Activated CD8-positive, alpha-beta memory T cell treated with anti-CD3 and anti-CD28 coated beads, Interleukin-2, amount 10 ng/mL, durations not matched to agents 7 days and 5 days (primary cell): ENCODE measurements around the gene STXBP1. TPM values are rescaled to one million over a fixed set of nuclear protein-coding genes. Genes with fewer than 3 reads are reported as not detected.
A peak's percentile ranks its signal among the peaks of the same experiment; 100 is the strongest.

ENCODE experiments used
- ATAC-seq: fragments of 150-1000 bp; cut with Tn5 transposase; one replicate; pipeline ENCODE4 v1.10.0; 2021; ENCODE audit warnings: moderate library complexity
- CTCF ChIA-PET: fragments of 350-600 bp; sonication (Branson Sonifier 250); formaldehyde crosslinking; loops from one replicate; lab custom pipeline; 2021; ENCODE audit warnings: antibody characterized with exemption; lab: Charles Lee
- DNase-seq: peaks from one replicate; pipeline ENCODE4 v3.0.0-alpha.2; 2020
- H3K27ac Mint-ChIP-seq: one replicate; pipeline ENCODE4 v1.8.0; 2021; ENCODE audit warnings: mild to moderate bottlenecking, mixed read lengths
- H3K27me3 Mint-ChIP-seq: one replicate; pipeline ENCODE4 v1.8.0; 2021; ENCODE audit warnings: mixed read lengths
- H3K36me3 Mint-ChIP-seq: one replicate; pipeline ENCODE4 v1.8.0; 2021; ENCODE audit warnings: mild to moderate bottlenecking, mixed read lengths
- H3K4me1 Mint-ChIP-seq: one replicate; pipeline ENCODE4 v1.8.0; 2021; ENCODE audit warnings: mixed read lengths
- H3K4me3 Mint-ChIP-seq: one replicate; pipeline ENCODE4 v1.8.0; 2021; ENCODE audit warnings: mild to moderate bottlenecking, moderate library complexity, mixed read lengths
- H3K9me3 Mint-ChIP-seq: one replicate; pipeline ENCODE4 v1.8.0; 2022; ENCODE audit warnings: low read depth, mixed read lengths
- total RNA-seq, 2 experiments: library from RNA; stranded (reverse); gene quantifications; one replicate each; pipeline ENCODE4 v1.2.3, GENCODE V29; 2021

The STXBP1 gene
- total RNA-seq, 2 experiments from 2014 or later = 22.8 to 26.0 TPM

DNA sequence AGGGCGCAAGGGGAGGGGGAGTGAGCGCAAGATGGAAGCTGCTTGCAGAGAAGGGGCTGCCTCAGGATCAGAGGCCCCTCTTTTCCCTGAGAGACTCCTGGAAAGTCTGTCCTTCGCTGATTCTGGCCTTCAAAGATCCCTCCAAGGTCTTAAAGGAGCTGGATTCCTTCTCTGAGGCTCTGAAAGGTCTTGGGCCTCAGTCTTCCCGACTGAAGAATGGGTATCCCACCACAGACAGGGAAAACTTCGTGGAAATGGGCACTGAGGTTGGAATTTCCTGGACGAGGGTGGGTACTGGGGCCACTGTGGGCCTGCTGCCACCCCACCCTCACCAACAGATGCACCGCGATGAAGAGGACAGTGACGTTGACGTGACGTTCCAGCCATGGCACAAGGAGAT, 100.3 kb downstream of the STXBP1 start:
- no peak for ATAC-seq
- CTCF ChIA-PET = interaction anchor here (1.2 kb wide), 1 partner anchor 22 kb away, joined by 3 read pairs; no protein-coding TSS in a partner anchor
- H3K9me3 Mint-ChIP-seq = no peaks in the 10 kb centered on the region
- no peaks in the 10 kb centered on the region for H3K36me3 Mint-ChIP-seq
- DNase-seq = no peak
- H3K27me3 Mint-ChIP-seq = no peaks in the 10 kb centered on the region
- H3K27ac Mint-ChIP-seq = no peak overlapping the region
- H3K4me1 Mint-ChIP-seq = peaks cover 36% of the 10 kb centered on the region
- H3K4me3 Mint-ChIP-seq = no peak overlapping the region

DNA sequence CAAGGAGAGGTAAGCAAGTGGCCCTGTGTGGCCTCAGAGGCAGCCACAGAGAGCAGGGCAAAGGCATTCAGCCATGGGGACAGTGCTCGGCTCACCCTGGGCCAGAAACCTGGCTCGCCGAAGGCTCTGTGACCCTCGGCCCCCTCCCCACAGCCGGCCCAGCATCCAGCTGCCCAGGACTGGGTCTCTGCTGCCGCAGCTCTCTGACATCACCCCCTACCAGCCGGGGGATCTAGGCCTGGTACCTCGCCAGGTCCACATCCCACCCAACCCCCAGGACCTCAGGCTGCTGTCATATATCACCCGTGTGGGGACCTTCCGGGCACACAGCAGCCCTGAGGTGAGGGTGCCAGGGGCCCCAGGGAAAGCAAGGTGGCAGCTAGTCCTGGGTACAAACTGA, 100.8 kb downstream of the STXBP1 start:
- Mint-ChIP-seq H3K36me3 (no peaks in the 10 kb centered on the region), H3K27ac (no peak overlapping the region), H3K27me3 (no peaks in the 10 kb centered on the region), H3K9me3 (no peaks in the 10 kb centered on the region), H3K4me1 (peaks cover 31% of the 10 kb centered on the region), H3K4me3 (no peak overlapping the region)
- no peak for DNase-seq
- no peak for ATAC-seq
- CTCF ChIA-PET = interaction anchor here (1.2 kb wide), 1 partner anchor 22 kb away, joined by 3 read pairs; no protein-coding TSS in a partner anchor

DNA sequence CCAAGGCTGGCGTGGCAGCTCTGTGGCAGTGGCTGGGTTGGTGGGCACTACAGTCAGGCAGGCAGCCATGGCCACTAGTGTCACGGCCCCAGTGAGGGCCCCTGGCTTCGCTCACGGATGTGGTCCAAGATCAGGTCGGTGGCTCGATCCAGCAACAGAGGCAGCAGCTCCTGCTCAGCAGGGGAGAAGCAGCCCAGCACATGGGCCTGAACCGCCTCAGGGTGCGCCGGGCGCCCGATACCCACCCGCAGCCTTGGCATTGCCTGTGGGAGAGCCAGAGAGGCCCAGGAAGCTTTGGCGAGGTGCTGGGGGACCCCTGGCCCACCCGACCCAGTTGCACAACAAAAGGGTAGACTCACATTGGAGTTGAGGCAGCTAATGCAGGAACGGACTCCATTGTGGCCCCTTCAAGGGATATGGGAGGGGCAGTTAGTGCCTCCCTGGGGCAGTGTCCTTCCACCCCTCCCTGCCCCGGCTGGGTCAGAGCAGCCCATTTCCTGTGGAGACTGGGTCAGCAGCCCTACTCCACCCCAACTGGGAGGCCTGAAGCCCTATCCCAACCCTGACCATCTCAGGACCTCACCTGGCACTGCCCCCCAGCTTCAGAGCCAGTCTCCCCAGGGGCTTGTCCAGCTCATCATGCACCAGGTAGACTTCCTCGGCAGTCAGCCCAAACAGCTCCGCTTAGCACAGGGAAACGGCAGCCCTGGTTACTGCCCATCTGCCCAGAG, 102.1 kb downstream of the STXBP1 start:
- peaks cover 28% of the 10 kb centered on the region for H3K4me1 Mint-ChIP-seq
- H3K36me3 Mint-ChIP-seq = no peaks in the 10 kb centered on the region
- no peaks in the 10 kb centered on the region for H3K9me3 Mint-ChIP-seq
- no peaks in the 10 kb centered on the region for H3K27me3 Mint-ChIP-seq
- no peak overlapping the region for H3K27ac Mint-ChIP-seq
- DNase-seq (no peak), ATAC-seq (no peak)
- CTCF ChIA-PET = interaction anchor here (1.5 to 4.2 kb wide), 3 partner anchors 20 to 156 kb away, joined by 3 to 30 read pairs (median 8); partner anchors contain the start of gene TOR2A
- peak overlapping the region; percentile 69 for H3K4me3 Mint-ChIP-seq

DNA sequence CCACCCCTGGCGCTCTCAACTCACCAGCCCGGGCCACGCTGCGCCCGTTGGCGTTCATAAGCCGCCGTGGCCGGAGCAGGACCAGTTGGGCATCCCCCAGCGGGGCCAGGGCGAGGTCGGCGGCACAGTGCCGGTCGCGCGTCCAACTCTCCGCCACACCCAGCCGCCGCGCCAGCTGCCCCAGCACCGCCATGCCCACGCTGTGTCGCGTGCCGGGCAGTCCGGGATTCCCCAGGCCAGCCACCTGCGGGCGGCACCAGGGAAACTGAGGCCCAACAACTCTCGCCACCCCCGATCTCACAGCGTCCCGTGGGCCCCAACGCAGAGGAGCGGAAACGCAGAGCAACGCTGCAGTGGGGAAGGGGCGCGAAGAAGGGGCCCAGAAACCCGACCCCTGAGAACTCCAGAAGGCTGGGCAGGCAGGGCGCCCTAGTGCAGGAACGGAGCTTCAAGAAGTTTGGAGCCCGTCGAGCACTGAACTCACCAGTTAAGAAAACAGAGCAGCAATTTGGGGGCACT, 102.9 kb downstream of the STXBP1 start:
- H3K27me3 Mint-ChIP-seq = no peaks in the 10 kb centered on the region
- H3K36me3 Mint-ChIP-seq = no peaks in the 10 kb centered on the region
- ATAC-seq = peak; percentile 1
- H3K27ac Mint-ChIP-seq = peak overlapping the region; percentile 90
- CTCF ChIA-PET = interaction anchor here (1.0 to 4.2 kb wide), 12 partner anchors 12 to 411 kb away, joined by 3 to 30 read pairs (median 3); partner anchors contain the start of genes STXBP1 and TOR2A
- peak overlapping the region; percentile 93 for H3K4me3 Mint-ChIP-seq
- DNase-seq = no peak
- no peaks in the 10 kb centered on the region for H3K9me3 Mint-ChIP-seq
- H3K4me1 Mint-ChIP-seq = peaks cover 36% of the 10 kb centered on the region

DNA sequence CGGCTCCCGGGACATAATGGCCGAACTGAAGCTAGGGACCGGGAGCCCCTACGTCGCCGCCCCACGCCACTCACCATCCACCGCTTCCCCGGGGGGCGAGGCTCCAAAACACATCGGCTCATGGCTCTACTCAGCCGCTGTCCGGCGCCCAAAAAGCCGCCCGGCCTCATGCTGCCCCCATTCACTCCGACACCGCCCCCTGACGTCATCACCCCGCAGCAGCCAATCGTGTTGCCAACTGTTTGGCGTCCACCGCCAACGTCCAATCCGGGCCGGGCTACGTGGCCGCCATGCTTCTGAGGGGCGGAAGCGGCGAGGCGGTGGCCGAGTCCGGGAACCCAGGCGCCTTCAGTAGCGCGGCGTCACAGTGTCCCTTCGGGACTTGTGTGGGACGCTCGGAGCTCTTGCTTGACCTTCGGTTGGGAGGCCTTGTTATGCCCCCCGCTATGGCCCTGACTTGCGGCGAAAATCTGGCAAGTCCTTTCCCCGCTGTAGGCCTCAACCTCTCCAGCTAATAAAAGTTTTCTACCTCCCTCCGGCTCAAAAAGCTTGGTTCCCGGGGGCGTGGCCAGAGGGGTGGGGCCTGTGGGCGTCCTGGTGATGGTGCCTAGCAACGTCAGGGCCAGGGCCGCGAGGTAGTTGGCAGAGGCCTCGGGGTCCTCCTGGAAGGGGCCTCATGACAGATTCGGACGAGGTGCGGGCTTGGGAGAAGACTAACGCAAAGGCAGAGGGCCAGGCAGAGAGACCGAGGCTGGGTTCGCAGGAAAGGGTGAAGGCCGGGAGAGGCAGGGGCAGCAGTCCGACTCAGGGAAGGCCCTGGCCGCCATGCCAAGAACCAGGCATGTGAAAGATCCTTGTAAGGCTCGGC, 103.6 kb downstream of the STXBP1 start, which contains the start of the genes PTRH1 and TTC16:
Gene PTRH1, minus strand, starts transcription at position 194 of the 868 bp plus-strand sequence. Its CDS starts 24 bp downstream, at position 170.
Gene TTC16, plus strand, starts transcription at position 610 of the 868 bp plus-strand sequence. Its CDS starts 67 bp downstream, at position 677.
- no peaks in the 10 kb centered on the region for H3K27me3 Mint-ChIP-seq
- H3K36me3 Mint-ChIP-seq = no peaks in the 10 kb centered on the region
- no peaks in the 10 kb centered on the region for H3K9me3 Mint-ChIP-seq
- peak within 1 kb of the TSS; percentile 90 for H3K27ac Mint-ChIP-seq
- CTCF ChIA-PET = interaction anchor here (0.6 to 4.2 kb wide), 13 partner anchors 13 to 485 kb away, joined by 3 to 30 read pairs (median 3); partner anchors contain the start of genes STXBP1 and TOR2A
- H3K4me1 Mint-ChIP-seq = peaks cover 35% of the 10 kb centered on the region
- DNase-seq = peak; percentile 98
- peak within 1 kb of the TSS; percentile 93 for H3K4me3 Mint-ChIP-seq
- peak; percentile 95 for ATAC-seq

DNA sequence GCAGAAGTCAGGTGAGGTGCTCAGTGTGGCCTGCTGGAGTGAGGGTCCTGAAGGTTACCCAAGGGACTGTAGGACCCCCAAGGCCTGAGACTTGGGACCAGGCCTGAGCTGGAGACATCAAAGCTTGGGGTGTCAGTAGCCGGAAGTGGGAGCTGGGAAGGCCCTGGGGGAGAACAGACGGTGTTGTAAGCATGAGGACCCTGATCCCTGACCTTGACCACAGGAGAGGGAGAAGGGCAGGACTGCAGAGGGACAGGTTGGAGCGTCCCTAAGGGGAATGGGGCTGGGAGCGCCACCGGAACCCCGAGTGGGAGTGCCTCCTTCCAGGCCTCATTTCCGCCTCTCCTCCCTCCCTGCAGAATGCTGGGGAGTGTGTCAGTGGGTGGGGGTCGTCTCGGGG, 104.3 kb downstream of the STXBP1 start:
- H3K27ac Mint-ChIP-seq = peak overlapping the region; percentile 90

DNA sequence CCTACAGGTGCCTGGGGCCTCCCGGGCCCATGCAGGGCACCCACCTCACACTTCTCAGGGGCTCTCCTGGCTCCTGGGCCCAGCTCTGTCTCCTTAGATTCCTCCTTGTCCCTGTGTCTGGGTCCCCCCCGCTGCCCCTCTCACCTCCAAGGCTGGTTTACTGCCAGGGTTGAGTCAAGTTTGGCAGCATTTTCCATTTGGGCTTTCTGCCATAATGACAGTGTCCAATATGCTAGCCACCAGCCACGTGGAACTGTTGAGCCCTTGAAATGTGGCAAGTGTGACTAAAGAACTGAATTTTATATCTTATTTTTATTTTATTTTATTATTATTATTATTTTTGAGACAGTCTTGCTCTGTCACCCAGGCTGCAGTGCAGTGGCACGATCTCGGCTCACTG, 105.7 kb downstream of the STXBP1 start:
- Mint-ChIP-seq H3K27ac (no peak overlapping the region), H3K4me1 (peaks cover 32% of the 10 kb centered on the region), H3K27me3 (no peaks in the 10 kb centered on the region), H3K4me3 (no peak overlapping the region), H3K9me3 (no peaks in the 10 kb centered on the region), H3K36me3 (no peaks in the 10 kb centered on the region)
- DNase-seq (no peak), ATAC-seq (no peak)
- CTCF ChIA-PET = interaction anchor here (1.2 to 4.2 kb wide), 2 partner anchors 17 to 139 kb away, joined by 3 to 30 read pairs; partner anchors contain the start of gene TOR2A

More for the DNA sequence above, 104.3 kb downstream of the STXBP1 start:
- peaks cover 33% of the 10 kb centered on the region for H3K4me1 Mint-ChIP-seq
- no peaks in the 10 kb centered on the region for H3K27me3 Mint-ChIP-seq
- H3K4me3 Mint-ChIP-seq = peak overlapping the region; percentile 93
- no peaks in the 10 kb centered on the region for H3K9me3 Mint-ChIP-seq
- no peaks in the 10 kb centered on the region for H3K36me3 Mint-ChIP-seq
- CTCF ChIA-PET = interaction anchor here (1.1 to 4.2 kb wide), 7 partner anchors 13 to 205 kb away, joined by 3 to 30 read pairs (median 3); partner anchors contain the start of genes STXBP1 and TOR2A
- ATAC-seq = no peak
- DNase-seq = no peak

DNA sequence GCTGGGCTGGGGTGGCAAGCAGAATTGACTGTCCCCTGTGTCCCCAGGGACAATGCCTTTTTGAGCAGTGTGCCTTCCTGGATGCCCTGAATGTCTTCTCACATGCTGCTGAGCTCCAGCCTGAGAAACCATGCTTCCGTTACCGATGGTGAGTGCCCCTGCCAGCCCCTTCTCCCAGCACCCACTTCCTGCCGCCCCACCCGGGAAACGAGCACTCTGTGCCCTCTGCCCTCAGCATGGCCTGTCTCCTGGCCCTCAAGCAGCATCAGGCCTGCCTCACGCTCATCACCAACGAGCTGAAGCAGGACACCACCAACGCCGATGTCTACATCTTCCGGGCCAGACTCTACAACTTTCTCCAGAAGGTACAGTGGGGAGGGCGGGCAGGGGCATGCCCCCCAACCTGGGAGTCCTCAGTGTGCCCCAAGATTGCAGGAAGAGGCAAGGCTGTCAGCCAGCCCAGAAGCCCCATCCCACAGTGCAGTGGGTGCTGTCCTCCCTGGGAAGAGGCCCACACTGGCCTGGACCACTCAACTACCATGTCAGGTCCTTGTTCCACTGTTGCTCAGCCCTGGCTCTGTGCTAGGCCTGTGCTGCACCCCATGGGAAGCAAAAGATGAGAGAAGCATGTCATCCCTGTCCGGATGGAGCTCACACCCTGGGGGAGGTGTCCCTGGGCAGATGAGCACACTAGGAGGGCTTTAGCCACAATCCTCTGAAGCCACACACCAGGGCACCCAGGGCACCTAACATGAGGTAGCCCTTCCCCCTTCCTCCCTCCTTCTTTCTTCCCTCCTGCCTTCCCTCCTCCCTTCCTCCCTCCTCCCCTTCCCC, 108.2 kb downstream of the STXBP1 start:
- Mint-ChIP-seq H3K4me1 (peaks cover 28% of the 10 kb centered on the region), H3K9me3 (no peaks in the 10 kb centered on the region), H3K27ac (peak overlapping the region; percentile 86), H3K4me3 (peak overlapping the region; percentile 32), H3K27me3 (no peaks in the 10 kb centered on the region), H3K36me3 (no peaks in the 10 kb centered on the region)
- ATAC-seq (no peak), DNase-seq (peak; percentile 58)
- CTCF ChIA-PET = interaction anchor here (1.2 to 4.1 kb wide), 2 partner anchors 15 to 216 kb away, joined by 3 to 25 read pairs; partner anchors contain the start of gene TOR2A

DNA sequence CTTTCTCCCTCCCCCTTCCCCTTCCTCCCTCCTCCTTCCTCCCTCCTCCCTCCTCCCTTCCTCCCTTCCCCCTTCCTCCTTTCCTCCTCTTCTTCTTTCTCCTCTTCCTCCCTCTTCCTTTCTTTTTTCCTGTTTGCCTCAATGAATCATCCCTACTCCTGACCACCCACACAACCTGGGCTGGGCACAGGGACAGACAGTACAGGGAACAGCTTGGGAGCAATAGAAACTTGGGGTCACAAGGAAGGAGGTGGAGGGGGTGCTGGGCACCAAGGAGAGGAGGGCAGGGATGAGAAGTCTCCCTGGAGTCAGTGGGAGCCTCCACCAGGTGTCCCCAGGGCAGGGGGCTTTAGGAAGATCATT, 108.8 kb downstream of the STXBP1 start:
- Mint-ChIP-seq H3K9me3 (no peaks in the 10 kb centered on the region), H3K4me3 (peak overlapping the region; percentile 36), H3K4me1 (peaks cover 27% of the 10 kb centered on the region), H3K27ac (peak overlapping the region; percentile 79), H3K27me3 (no peaks in the 10 kb centered on the region), H3K36me3 (no peaks in the 10 kb centered on the region)
- ATAC-seq (no peak), DNase-seq (no peak)
- CTCF ChIA-PET = interaction anchor here (4.1 kb wide), 1 partner anchor 14 kb away, joined by 25 read pairs; the partner anchor contains the start of gene TOR2A

DNA sequence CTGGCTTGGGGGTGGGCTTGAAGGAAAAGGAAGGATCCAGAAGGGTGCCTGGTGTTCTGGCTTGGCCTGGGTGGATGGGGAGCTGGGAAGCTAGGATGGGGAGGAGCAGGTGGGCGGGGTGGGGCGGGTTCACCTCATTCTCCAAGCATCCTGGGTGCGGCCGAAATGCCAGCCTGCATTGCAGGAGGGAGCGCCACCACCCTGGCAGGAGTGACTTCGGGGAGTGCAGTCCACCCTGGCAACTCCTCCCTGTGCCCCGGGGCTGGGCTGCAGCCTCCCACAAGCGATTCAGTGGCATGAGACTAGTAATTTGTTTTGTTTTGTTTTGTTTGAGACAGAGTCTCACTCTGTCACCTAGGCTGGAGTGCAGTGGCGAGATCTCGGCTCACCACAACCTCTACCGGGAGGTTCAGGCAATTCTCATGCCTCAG, 109.3 kb downstream of the STXBP1 start:
- no peaks in the 10 kb centered on the region for H3K9me3 Mint-ChIP-seq
- no peak for ATAC-seq
- peak overlapping the region; percentile 79 for H3K27ac Mint-ChIP-seq
- CTCF ChIA-PET = interaction anchor here (4.1 kb wide), 1 partner anchor 13 kb away, joined by 25 read pairs; the partner anchor contains the start of gene TOR2A
- no peak overlapping the region for H3K4me3 Mint-ChIP-seq
- no peaks in the 10 kb centered on the region for H3K27me3 Mint-ChIP-seq
- H3K4me1 Mint-ChIP-seq = peaks cover 22% of the 10 kb centered on the region
- no peak for DNase-seq
- H3K36me3 Mint-ChIP-seq = no peaks in the 10 kb centered on the region

DNA sequence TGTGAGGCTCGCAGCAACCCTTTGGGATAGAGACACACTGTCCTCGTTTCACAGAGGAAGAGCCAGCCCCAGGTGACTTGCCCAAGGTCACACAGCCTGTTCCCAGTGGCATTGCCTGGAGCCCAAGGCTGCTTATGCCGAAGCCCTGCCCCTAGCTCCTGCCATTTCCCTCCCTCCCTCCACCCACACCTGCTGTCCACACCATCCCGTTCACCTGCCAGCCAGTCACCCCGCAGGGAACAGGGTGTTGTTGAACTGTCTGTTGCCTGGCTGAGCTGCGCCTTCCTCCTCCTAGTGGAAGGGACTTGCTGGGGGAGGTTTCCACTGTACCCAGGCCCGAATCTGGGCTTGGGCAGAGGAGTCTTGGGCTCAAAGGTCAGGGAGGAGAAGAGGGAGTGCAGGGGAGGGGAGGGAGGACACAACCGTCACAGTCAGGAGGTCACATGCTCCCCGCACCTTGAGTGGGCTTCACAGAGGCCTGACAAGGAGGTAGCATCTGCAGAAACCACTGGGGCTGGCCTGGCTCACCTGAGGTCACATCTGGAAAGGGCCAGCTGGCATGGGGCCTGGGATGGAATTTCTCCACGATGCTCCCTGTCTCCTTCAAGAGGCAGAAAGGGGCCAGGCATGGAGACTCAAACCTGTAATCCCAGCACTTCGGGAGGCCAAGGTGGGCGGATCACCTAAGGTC, 110.1 kb downstream of the STXBP1 start:
- CTCF ChIA-PET = interaction anchor here (4.1 kb wide), 1 partner anchor 13 kb away, joined by 25 read pairs; the partner anchor contains the start of gene TOR2A
- H3K27ac Mint-ChIP-seq = no peak overlapping the region
- no peaks in the 10 kb centered on the region for H3K36me3 Mint-ChIP-seq
- H3K9me3 Mint-ChIP-seq = no peaks in the 10 kb centered on the region
- peaks cover 22% of the 10 kb centered on the region for H3K4me1 Mint-ChIP-seq
- DNase-seq (no peak), ATAC-seq (no peak)
- H3K27me3 Mint-ChIP-seq = no peaks in the 10 kb centered on the region
- no peak overlapping the region for H3K4me3 Mint-ChIP-seq
